Endothelial cell of umbilical vein (primary cell): Measurements from ENCODE around the gene PLD2. TPM values are rescaled to one million over a fixed set of nuclear protein-coding genes. Genes with fewer than 3 reads are reported as not detected.

Experiments
- BruUV-seq: library from RNA; stranded (reverse); fragments of 400-500 nt; replicated peaks from 2 replicates; lab custom pipeline; 2021; lab: Mats Ljungman, UMichigan
- CTCF ChIA-PET: fragments of 300-600, 350-600 bp; sonication (Branson Sonifier 250); formaldehyde crosslinking; loops from one replicate; lab custom pipeline; 2021; ENCODE audit warnings: antibody characterized with exemption, inconsistent platforms; lab: Charles Lee
- POLR2A ChIA-PET: fragments of 300-600, 350-600 bp; sonication (Branson Sonifier 250); formaldehyde crosslinking; loops from one replicate; lab custom pipeline; 2021; ENCODE audit warnings: antibody characterized with exemption, inconsistent platforms; lab: Charles Lee
- DNase-seq: peaks from one replicate; pipeline ENCODE4 v3.0.0-alpha.2; 2011; ENCODE audit warnings: low read depth, low spot score
- FAIRE-seq: peaks from 2 replicates; lab custom pipeline; 2011; peaks lifted over from hg19 to GRCh38; lab: Jason Lieb, UNC
- H2AFZ ChIP-seq: 2 replicates; pipeline ENCODE4 v1.6.0; 2012; ENCODE audit warnings: low read depth, low read length, control low read depth, inconsistent platforms
- H3K27ac ChIP-seq: 2 replicates; pipeline ENCODE4 v1.5.1; 2011; ENCODE audit warnings: low read depth, mild to moderate bottlenecking, control low read depth, low read length, moderate library complexity; ENCODE audit not compliant: insufficient read depth
- H3K27me3 ChIP-seq, 2 experiments: 2 replicates each; pipeline versions ENCODE4 v1.6.0 to v1.6.1; 2011; ENCODE audit warnings: low read length in 2 of 2, mixed read lengths in 1 of 2; ENCODE audit not compliant: control insufficient read depth in 2 of 2, insufficient read depth in 2 of 2
- H3K36me3 ChIP-seq, 2 experiments: 2 replicates in 1 of 2; 3 replicates in 1 of 2; pipeline ENCODE4 v1.5.1; 2011; ENCODE audit warnings: low read length in 2 of 2, mild to moderate bottlenecking in 1 of 2, moderate library complexity in 1 of 2; ENCODE audit not compliant: control insufficient read depth in 2 of 2, insufficient read depth in 2 of 2; ENCODE audit errors: extremely low read depth in 1 of 2
- H3K4me1 ChIP-seq: 3 replicates; pipeline ENCODE4 v1.5.1; 2011; ENCODE audit warnings: mild to moderate bottlenecking, low read length; ENCODE audit not compliant: control insufficient read depth, insufficient read depth; ENCODE audit errors: extremely low read depth
- H3K4me2 ChIP-seq: 2 replicates; pipeline ENCODE4 v1.6.1; 2011; ENCODE audit warnings: low read length, control low read depth, mixed read lengths; ENCODE audit not compliant: insufficient read depth
- H3K4me3 ChIP-seq, 3 experiments: fragments of 200-600 bp in 1 of 3; sonication (generic), shearing (Covaris generic) in 1 of 3; replicated peaks in 1 of 3; 2 replicates each; pipeline ENCODE4 v1.5.1; 2011 to 2016; ENCODE audit warnings: control low read depth in 3 of 3, low read length in 3 of 3, mild to moderate bottlenecking in 2 of 3, inconsistent platforms in 1 of 3, low read depth in 1 of 3, moderate library complexity in 1 of 3; ENCODE audit not compliant: insufficient read depth in 1 of 3
- H3K79me2 ChIP-seq: 2 replicates; pipeline ENCODE4 v1.6.0; 2012; ENCODE audit warnings: low read length, inconsistent platforms; ENCODE audit not compliant: control insufficient read depth, insufficient read depth
- H3K9ac ChIP-seq: replicated peaks from 2 replicates; pipeline ENCODE3; 2011; ENCODE audit warnings: low read length, control low read depth; ENCODE audit not compliant: insufficient read depth; ENCODE audit errors: extremely low read depth
- H3K9me1 ChIP-seq: replicated peaks from 3 replicates; pipeline ENCODE4 v1.6.0; 2011; ENCODE audit warnings: mild to moderate bottlenecking, low read length; ENCODE audit not compliant: control insufficient read depth, insufficient read depth; ENCODE audit errors: extremely low read depth
- H3K9me3 ChIP-seq: replicated peaks from 2 replicates; pipeline ENCODE4 v1.5.1; 2012; ENCODE audit warnings: low read length, inconsistent platforms; ENCODE audit not compliant: control insufficient read depth, insufficient read depth
- H4K20me1 ChIP-seq: replicated peaks from 2 replicates; pipeline ENCODE3; 2011; ENCODE audit warnings: mild to moderate bottlenecking, low read length; ENCODE audit not compliant: control insufficient read depth, insufficient read depth; ENCODE audit errors: extremely low read depth
- EZH2 ChIP-seq: IDR thresholded peaks from 2 replicates; pipeline ENCODE4 v1.6.1; 2012; ENCODE audit warnings: borderline replicate concordance, low read depth, mild to moderate bottlenecking, moderate library complexity, low read length, inconsistent platforms; ENCODE audit not compliant: severe bottlenecking
- FOS ChIP-seq: IDR thresholded peaks from 2 replicates; pipeline ENCODE4 v1.6.1; 2011; ENCODE audit warnings: mild to moderate bottlenecking, low read length, moderate library complexity, borderline replicate concordance; ENCODE audit not compliant: insufficient read depth
- GATA2 ChIP-seq: IDR thresholded peaks from 2 replicates; pipeline ENCODE4 v1.7.0; 2011; ENCODE audit warnings: low read depth, mild to moderate bottlenecking, moderate library complexity, mixed read lengths, low read length; ENCODE audit not compliant: insufficient read length, insufficient read depth
- JUN ChIP-seq: IDR thresholded peaks from 2 replicates; pipeline ENCODE4 v1.6.1; 2011; ENCODE audit warnings: borderline replicate concordance, low read depth; ENCODE audit not compliant: insufficient read length, insufficient read depth
- MYC ChIP-seq: IDR thresholded peaks from one replicate; pipeline ENCODE4 v1.6.1; 2011; ENCODE audit warnings: mild to moderate bottlenecking, low read depth, low read length
- POLR2A ChIP-seq: IDR thresholded peaks from 2 replicates; pipeline ENCODE4 v1.6.1; 2012; ENCODE audit warnings: low read depth, mild to moderate bottlenecking, control low read depth, low read length
- dilution Hi-C: fragments of 300-500 bp; cut with MboI; formaldehyde crosslinking; loops from one replicate; pipeline ENCODE4 v1.15.0; 2019; ENCODE audit warnings: low sequenced_read_pairs; ENCODE audit not compliant: extremely low pct_ligation_motif_present
- intact Hi-C: fragments of 100-400 bp; cut with micrococcal nuclease; formaldehyde crosslinking; loops from one replicate; pipeline ENCODE4 v1.10.0; 2022
- polyA plus RNA-seq, 4 experiments: library from polyadenylated mRNA; depleted of rRNA in 3 of 4; stranded (reverse) in 3 of 4; unstranded in 1 of 4; fragments of >200 nt; gene quantifications; 2 replicates each; pipeline versions ENCODE4 v1.2.1 to v1.2.3, GENCODE V29; 2011 to 2012; ENCODE audit warnings: missing spikeins in 1 of 4
- total RNA-seq: library from RNA; stranded (reverse); gene quantifications from 2 replicates; pipeline ENCODE4 v1.2.3, GENCODE V29; 2021
- TF ChIP-seq, protein P1 (sequence below): IDR thresholded peaks from 2 replicates; pipeline ENCODE4 v1.6.1; 2011; ENCODE audit not compliant: insufficient read depth, insufficient read length
- TF ChIP-seq, protein P2 (sequence below), 2 donors: IDR thresholded peaks; 1 replicate in 1 of 2; 2 replicates in 1 of 2; pipeline ENCODE4 v1.5.1; 2011; ENCODE audit warnings: low read length in 2 of 2, mild to moderate bottlenecking in 2 of 2, moderate library complexity in 2 of 2, control low read depth in 1 of 2, inconsistent platforms in 1 of 2, low read depth in 1 of 2; ENCODE audit not compliant: insufficient read depth in 1 of 2; ENCODE audit errors: extremely low read depth in 1 of 2

The PLD2 gene
- total and polyA plus RNA-seq, 2 donors (not counting 3 experiments of a cell fraction or from before 2014, with no cell fraction given): 52.3 to 54.7 TPM

DNA sequence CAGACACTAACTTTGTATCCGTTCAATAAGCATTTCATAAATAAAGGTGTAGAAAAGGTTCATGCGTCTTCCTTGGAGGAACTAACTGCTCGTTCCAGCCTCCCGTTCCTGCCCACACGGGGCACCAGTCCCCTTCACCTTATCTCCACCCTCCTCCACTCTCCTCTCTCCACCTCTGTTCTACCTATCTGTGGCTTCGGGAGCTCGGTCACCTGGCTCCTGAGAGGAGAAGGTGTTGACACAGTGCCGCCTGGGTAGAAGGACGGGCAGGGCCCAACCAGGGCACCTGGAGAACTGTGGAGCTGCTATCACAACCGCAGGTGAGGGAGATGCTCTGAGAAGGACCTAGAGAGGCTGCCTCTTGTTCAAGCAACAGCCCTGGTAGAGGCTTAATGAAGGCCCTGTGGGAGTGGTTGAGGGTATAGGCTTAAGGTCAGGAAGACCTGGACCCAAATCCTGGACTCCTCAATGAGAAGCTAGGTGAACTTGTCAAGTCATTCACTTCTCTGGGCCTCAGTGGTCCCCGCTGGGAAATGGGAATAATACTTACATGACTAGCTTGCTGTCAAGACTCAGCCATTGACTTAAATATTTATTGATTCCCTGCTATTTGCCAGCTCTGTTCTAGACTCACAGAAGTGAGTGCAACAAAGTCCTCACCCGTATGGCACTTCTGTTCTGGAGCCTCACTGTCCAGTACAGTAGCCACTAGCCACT is 16.6 kb downstream of the PLD2 start:
- TF ChIP-seq GATA2 (no peak), POLR2A (no peak), JUN (no peak), EZH2 (no peak), FOS (no peak), MYC (no peak)
- TF ChIP-seq, protein P1, sequence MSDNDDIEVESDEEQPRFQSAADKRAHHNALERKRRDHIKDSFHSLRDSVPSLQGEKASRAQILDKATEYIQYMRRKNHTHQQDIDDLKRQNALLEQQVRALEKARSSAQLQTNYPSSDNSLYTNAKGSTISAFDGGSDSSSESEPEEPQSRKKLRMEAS: no peak
- TF ChIP-seq, protein P2, sequence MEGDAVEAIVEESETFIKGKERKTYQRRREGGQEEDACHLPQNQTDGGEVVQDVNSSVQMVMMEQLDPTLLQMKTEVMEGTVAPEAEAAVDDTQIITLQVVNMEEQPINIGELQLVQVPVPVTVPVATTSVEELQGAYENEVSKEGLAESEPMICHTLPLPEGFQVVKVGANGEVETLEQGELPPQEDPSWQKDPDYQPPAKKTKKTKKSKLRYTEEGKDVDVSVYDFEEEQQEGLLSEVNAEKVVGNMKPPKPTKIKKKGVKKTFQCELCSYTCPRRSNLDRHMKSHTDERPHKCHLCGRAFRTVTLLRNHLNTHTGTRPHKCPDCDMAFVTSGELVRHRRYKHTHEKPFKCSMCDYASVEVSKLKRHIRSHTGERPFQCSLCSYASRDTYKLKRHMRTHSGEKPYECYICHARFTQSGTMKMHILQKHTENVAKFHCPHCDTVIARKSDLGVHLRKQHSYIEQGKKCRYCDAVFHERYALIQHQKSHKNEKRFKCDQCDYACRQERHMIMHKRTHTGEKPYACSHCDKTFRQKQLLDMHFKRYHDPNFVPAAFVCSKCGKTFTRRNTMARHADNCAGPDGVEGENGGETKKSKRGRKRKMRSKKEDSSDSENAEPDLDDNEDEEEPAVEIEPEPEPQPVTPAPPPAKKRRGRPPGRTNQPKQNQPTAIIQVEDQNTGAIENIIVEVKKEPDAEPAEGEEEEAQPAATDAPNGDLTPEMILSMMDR (IDR thresholded peaks at IDR 0.05; ENCODE audit: extremely low read depth in 1 of 2, insufficient read depth in 1 of 2, low read depth in 1 of 2, low read length in 2 of 2): no peak
- BruUV-seq: no TSS peak
- Histone ChIP-seq H3K79me2 (no peaks in the 10 kb centered on the region), H3K27ac (no peak overlapping the region), H4K20me1 (no peaks in the 10 kb centered on the region), H3K4me3 (no peak overlapping the region), H3K9ac (no peak overlapping the region), H3K36me3 (peaks cover 0 to 7% of the 10 kb centered on the region in 2 experiments), H3K4me1 (no peaks in the 10 kb centered on the region), H2AFZ (no peak overlapping the region), H3K9me3 (no peaks in the 10 kb centered on the region), H3K4me2 (no peak overlapping the region), H3K9me1 (no peaks in the 10 kb centered on the region), H3K27me3 (no peaks in the 10 kb centered on the region)
- dilution Hi-C loops (no loop called here), intact Hi-C loops (no loop called here)
- FAIRE-seq: no peak
- CTCF ChIA-PET: interaction anchor here (1.4 kb wide), 1 partner anchor 57 kb away, joined by 5 read pairs; no protein-coding TSS in a partner anchor
- POLR2A ChIA-PET: no interaction called here
- DNase-seq: no peak
